AG04449 (cell line): ENCODE measurements around the gene HOXA11.

Source experiments
- CTCF ChIA-PET: fragments of 350-600 bp; formaldehyde crosslinking; extraction: SDS; loops from one replicate; lab custom pipeline; 2021; ENCODE audit warnings: antibody characterized with exemption; lab: Yijun Ruan, JAX
- POLR2A ChIA-PET: fragments of 400-600, 350-600 bp; formaldehyde crosslinking; extraction: SDS; loops from one replicate; lab custom pipeline; 2020; ENCODE audit warnings: antibody characterized with exemption, inconsistent platforms; lab: Yijun Ruan, JAX
- DNase-seq: peaks from one replicate; pipeline ENCODE4 v3.0.0-alpha.2; 2010; ENCODE audit warnings: low read depth, low spot score
- H3K4me3 ChIP-seq: 2 replicates; pipeline ENCODE4 v1.5.1; 2011; ENCODE audit warnings: low read depth, mild to moderate bottlenecking, control low read depth, low read length
- CTCF ChIP-seq: IDR thresholded peaks from one replicate; pipeline ENCODE4 v1.5.1; 2011; ENCODE audit warnings: mild to moderate bottlenecking, moderate library complexity, low read length, control low read depth, inconsistent platforms; ENCODE audit not compliant: insufficient read depth; ENCODE audit errors: missing control alignments

HOXA11 gene

GRCh38 chr7:27146491-27147198 lies 38.4 kb downstream of the HOXA11 start:
- H3K4me3 ChIP-seq = no peak overlapping the region
- ChIA-PET CTCF (interaction anchor here (1.2 to 4.7 kb wide), 2 partner anchors 15 to 19 kb away, joined by 3 to 26 read pairs; no protein-coding TSS in a partner anchor), POLR2A (no interaction called here)
- TF ChIP-seq CTCF = no peak
- DNase-seq = no peak

- TF ChIP-seq CTCF = no peak
- H3K4me3 ChIP-seq = no peak overlapping the region
- no peak for DNase-seq
- CTCF ChIA-PET = interaction anchor here (1.1 to 6.5 kb wide), 6 partner anchors 16 to 464 kb away, joined by 3 to 71 read pairs (median 8); no protein-coding TSS in a partner anchor
- POLR2A ChIA-PET = no interaction called here
These were observed 39.1 kb downstream of the HOXA11 start for GRCh38 chr7:27145914-27146412.

- no peak overlapping the region for H3K4me3 ChIP-seq
- DNase-seq = no peak
- ChIA-PET CTCF (interaction anchor here (1.1 to 6.6 kb wide), 8 partner anchors 10 to 464 kb away, joined by 3 to 71 read pairs (median 22); partner anchors contain the start of genes HOXA4 and HOXA7), POLR2A (no interaction called here)
- no peak for TF ChIP-seq CTCF
These were observed 39.7 kb downstream of the HOXA11 start for GRCh38 chr7:27145165-27145913.

- no peak for TF ChIP-seq CTCF
- CTCF ChIA-PET = interaction anchor here (1.1 to 6.6 kb wide), 9 partner anchors 11 to 470 kb away, joined by 3 to 71 read pairs (median 19); partner anchors contain the start of genes HOXA4 and HOXA7
- POLR2A ChIA-PET = no interaction called here
- no peak for DNase-seq
- no peak overlapping the region for H3K4me3 ChIP-seq
These were observed 40.3 kb downstream of the HOXA11 start for GRCh38 chr7:27144781-27145164.

- ChIA-PET CTCF (interaction anchor here (0.7 to 6.6 kb wide), 17 partner anchors 11 to 774 kb away, joined by 3 to 71 read pairs (median 4); partner anchors contain the start of genes HOXA4 and HOXA7), POLR2A (no interaction called here)
- DNase-seq = no peak
- TF ChIP-seq CTCF = no peak
- no peak overlapping the region for H3K4me3 ChIP-seq
These were observed 40.9 kb downstream of the HOXA11 start for GRCh38 chr7:27143950-27144780.
